Stimulated activated CD4-positive, alpha-beta T cell treated with anti-CD3 and anti-CD28 coated beads, Interleukin-1b, Interleukin-23, amount 100 ng/mL, for 1 hour (primary cell): ENCODE results near the gene CAMP.

Experiments
- DNase-seq, 2 donors: peaks; one replicate each; pipeline ENCODE4 v3.0.0-alpha.2; 2020; ENCODE audit warnings: low read depth in 2 of 2

CAMP gene

GRCh38 chr3:48214225-48214624, 9.1 kb upstream of the CAMP start:
- no peak for DNase-seq

- DNase-seq: no peak
Observed at GRCh38 chr3:48215019-48215418, 8.3 kb upstream of the CAMP start.

GRCh38 chr3:48215466-48215865, 7.8 kb upstream of the CAMP start:
- no peak for DNase-seq

GRCh38 chr3:48215876-48216275, 7.4 kb upstream of the CAMP start:
- DNase-seq: no peak

GRCh38 chr3:48217449-48217848, 5.8 kb upstream of the CAMP start:
- no peak for DNase-seq

- no peak for DNase-seq
Observed at GRCh38 chr3:48218537-48218936, 4.8 kb upstream of the CAMP start.

GRCh38 chr3:48219543-48219942, 3.8 kb upstream of the CAMP start:
- no peak for DNase-seq

- DNase-seq: no peak
Observed at GRCh38 chr3:48220746-48221145, 2.5 kb upstream of the CAMP start.

- DNase-seq: no peak
Observed at GRCh38 chr3:48225587-48225986, 2.3 kb downstream of the CAMP start.

- DNase-seq: no peak
Observed at GRCh38 chr3:48226939-48227338, 3.6 kb downstream of the CAMP start.

GRCh38 chr3:48232232-48232631, 8.9 kb downstream of the CAMP start:
- no peak for DNase-seq

GRCh38 chr3:48232734-48233133, 9.4 kb downstream of the CAMP start:
- DNase-seq: peak; percentile 6 to 39

- no peak for DNase-seq
Observed at GRCh38 chr3:48233542-48233941, 10.2 kb downstream of the CAMP start.

GRCh38 chr3:48236531-48236930, 13.2 kb downstream of the CAMP start:
- DNase-seq: no peak

- DNase-seq: no peak
Observed at GRCh38 chr3:48238531-48239085, 15.3 kb downstream of the CAMP start.

GRCh38 chr3:48240000-48240963, 17.0 kb downstream of the CAMP start:
- no peak for DNase-seq

- DNase-seq: no peak
Observed at GRCh38 chr3:48241796-48242455, 18.6 kb downstream of the CAMP start.

- DNase-seq: no peak
Observed at GRCh38 chr3:48243886-48244285, 20.6 kb downstream of the CAMP start.

- DNase-seq: no peak
Observed at GRCh38 chr3:48244461-48244860, 21.2 kb downstream of the CAMP start.

GRCh38 chr3:48245136-48245535, 21.8 kb downstream of the CAMP start:
- no peak for DNase-seq

- DNase-seq: no peak
Observed at GRCh38 chr3:48247401-48247811, 24.1 kb downstream of the CAMP start.

- no peak for DNase-seq
Observed at GRCh38 chr3:48248095-48248850, 25.0 kb downstream of the CAMP start.
